Neural cell (in vitro differentiated cells): ENCODE results near the gene ZSWIM6. TPM values are rescaled to one million over a fixed set of nuclear protein-coding genes. Genes with fewer than 3 reads are reported as not detected.

Source experiments
- H2AFZ ChIP-seq: fragments of 200-600, 300-800 bp; sonication (generic), shearing (Covaris generic); 2 replicates; pipeline ENCODE4 v1.6.0; 2014; ENCODE audit warnings: low read depth, mild to moderate bottlenecking, antibody characterized with exemption, low read length, moderate library complexity
- H3F3A ChIP-seq: fragments of 200-600 bp; shearing (Covaris generic); 2 replicates; pipeline ENCODE4 v1.6.1; 2016; ENCODE audit warnings: mild to moderate bottlenecking, moderate library complexity, mixed read lengths, antibody characterized with exemption, low read length; ENCODE audit not compliant: insufficient read depth, poor library complexity, severe bottlenecking
- H3K27ac ChIP-seq: fragments of 200-600, 300-800 bp; sonication (generic), shearing (Covaris generic); 2 replicates; pipeline ENCODE4 v1.5.1; 2014; ENCODE audit warnings: mild to moderate bottlenecking, low read length, moderate library complexity
- H3K27me3 ChIP-seq: fragments of 300-800, 200-600 bp; sonication (generic), shearing (Covaris generic); 2 replicates; pipeline ENCODE4 v1.6.0; 2014; ENCODE audit warnings: mild to moderate bottlenecking, low read depth, low read length, moderate library complexity; ENCODE audit not compliant: insufficient read depth
- H3K36me3 ChIP-seq: fragments of 300-800, 200-600 bp; sonication (generic), shearing (Covaris generic); 2 replicates; pipeline ENCODE4 v1.5.1; 2014; ENCODE audit warnings: mild to moderate bottlenecking, antibody characterized with exemption, low read length, moderate library complexity; ENCODE audit not compliant: insufficient read depth
- H3K4me2 ChIP-seq: fragments of 300-800, 200-600 bp; sonication (generic), shearing (Covaris generic); 2 replicates; pipeline ENCODE4 v1.6.0; 2014; ENCODE audit warnings: mild to moderate bottlenecking, low read length
- H3K4me3 ChIP-seq: fragments of 300-800, 200-600 bp; sonication (generic), shearing (Covaris generic); 2 replicates; pipeline ENCODE4 v1.5.1; 2014; ENCODE audit warnings: mild to moderate bottlenecking, low read length, moderate library complexity
- H3K79me2 ChIP-seq: fragments of 200-600 bp; shearing (Covaris generic); replicated peaks from 2 replicates; pipeline ENCODE4 v1.6.0; 2014; ENCODE audit warnings: mild to moderate bottlenecking, low read length, moderate library complexity; ENCODE audit not compliant: insufficient read depth
- H3K9ac ChIP-seq: fragments of 300-800, 200-600 bp; sonication (generic), shearing (Covaris generic); 2 replicates; pipeline ENCODE4 v1.6.1; 2016; ENCODE audit warnings: mild to moderate bottlenecking, low read length, mixed read lengths
- H3K9me2 ChIP-seq: fragments of 200-600 bp; shearing (Covaris generic); 2 replicates; pipeline ENCODE4 v1.6.1; 2016; ENCODE audit warnings: mild to moderate bottlenecking, low read length, mixed read lengths; ENCODE audit not compliant: insufficient read depth
- H3K9me3 ChIP-seq: fragments of 200-600, 300-800 bp; sonication (generic), shearing (Covaris generic); 2 replicates; pipeline ENCODE4 v1.6.1; 2016; ENCODE audit warnings: mild to moderate bottlenecking, mixed run types, low read length, moderate library complexity, mixed read lengths
- H4K20me1 ChIP-seq: fragments of 200-600 bp; shearing (Covaris generic); 2 replicates; pipeline ENCODE4 v1.6.1; 2016; ENCODE audit warnings: mild to moderate bottlenecking, mixed run types; ENCODE audit not compliant: insufficient read depth
- CTCF ChIP-seq: fragments of 450-650 bp; IDR thresholded peaks from 2 replicates; pipeline ENCODE4 v1.5.1; 2014; ENCODE audit warnings: antibody characterized with exemption, mild to moderate bottlenecking, moderate library complexity; ENCODE audit not compliant: poor library complexity, severe bottlenecking
- EP300 ChIP-seq: fragments of 450-650 bp; conservative IDR thresholded peaks from 2 replicates; pipeline ENCODE4 v1.6.1; 2014; ENCODE audit warnings: antibody characterized with exemption, mild to moderate bottlenecking, moderate library complexity; ENCODE audit not compliant: poor library complexity, severe bottlenecking
- EZH2 ChIP-seq: fragments of 200-600, 300-800 bp; shearing (Covaris generic), sonication (generic); IDR thresholded peaks from 2 replicates; pipeline ENCODE4 v1.6.1; 2014; ENCODE audit warnings: antibody characterized with exemption, low read length, borderline replicate concordance, mild to moderate bottlenecking; ENCODE audit not compliant: insufficient read depth, poor library complexity, severe bottlenecking
- MXI1 ChIP-seq: fragments of 450-650 bp; conservative IDR thresholded peaks from 2 replicates; pipeline ENCODE4 v1.6.1; 2014; ENCODE audit warnings: antibody characterized with exemption, mild to moderate bottlenecking; ENCODE audit not compliant: poor library complexity, severe bottlenecking
- POLR2AphosphoS5 ChIP-seq: IDR thresholded peaks from 2 replicates; pipeline ENCODE4 v1.6.1; 2012
- RAD21 ChIP-seq: fragments of 450-650 bp; conservative IDR thresholded peaks from 2 replicates; pipeline ENCODE4 v1.6.1; 2014; ENCODE audit warnings: antibody characterized with exemption, mild to moderate bottlenecking, moderate library complexity
- REST ChIP-seq: IDR thresholded peaks from 2 replicates; pipeline ENCODE4 v1.6.1; 2012; ENCODE audit warnings: borderline replicate concordance
- SMC3 ChIP-seq: fragments of 450-650 bp; conservative IDR thresholded peaks from 2 replicates; pipeline ENCODE4 v1.6.1; 2014; ENCODE audit warnings: antibody characterized with exemption, mild to moderate bottlenecking, moderate library complexity; ENCODE audit not compliant: poor library complexity
- TAF1 ChIP-seq: IDR thresholded peaks from 2 replicates; pipeline ENCODE4 v1.6.1; 2012; ENCODE audit warnings: low read depth
- polyA minus RNA-seq: library from RNA; depleted of rRNA, polyadenylated mRNA; stranded (reverse); fragments of >200 nt; gene quantifications from 2 replicates; pipeline ENCODE4 v1.2.3, GENCODE V29; 2014
- polyA plus RNA-seq: library from polyadenylated mRNA; depleted of rRNA; stranded (reverse); fragments of >200 nt; gene quantifications from 2 replicates; pipeline ENCODE4 v1.2.3, GENCODE V29; 2014

ZSWIM6 gene
- polyA plus RNA-seq (43.6 and 43.8 TPM in 2 replicates), polyA minus RNA-seq (103 and 112 TPM in 2 replicates)

- H3K9me3 ChIP-seq, result no peaks in the 10 kb centered on the region
- H3K4me2 ChIP-seq, result peak within 1 kb of the TSS; percentile 6
- H3K9me2 ChIP-seq, result no peaks in the 10 kb centered on the region
- peaks cover 28% of the 10 kb centered on the region for H4K20me1 ChIP-seq
- H3K27ac ChIP-seq, result peak within 1 kb of the TSS; percentile 95
- H3K79me2 ChIP-seq, result peaks cover 51% of the 10 kb centered on the region
- H3K9ac ChIP-seq, result peak within 1 kb of the TSS; percentile 99
- H3K4me3 ChIP-seq, result peak within 1 kb of the TSS; percentile 99
- TF ChIP-seq EP300, result peak; percentile 18
- TF ChIP-seq TAF1, result peak; percentile 100
- TF ChIP-seq MXI1, result peak; percentile 70
- TF ChIP-seq REST, result peak; percentile 98
- peak; percentile 2 for TF ChIP-seq RAD21
- no peak for TF ChIP-seq CTCF
- TF ChIP-seq SMC3, result no peak
- peak; percentile 97 for TF ChIP-seq POLR2AphosphoS5
- TF ChIP-seq EZH2, result peak; percentile 42
- no peaks in the 10 kb centered on the region for H3K27me3 ChIP-seq
- H3F3A ChIP-seq, result peaks cover 16% of the 10 kb centered on the region
- H3K36me3 ChIP-seq, result no peaks in the 10 kb centered on the region
- peak within 1 kb of the TSS; percentile 75 for H2AFZ ChIP-seq
Observed at GRCh38 chr5:61331407-61332357, at the start of gene ZSWIM6. TSS of gene ZSWIM6 (plus strand) at chr5:61332258. CDS start at chr5:61332273, 15 bp downstream.

GRCh38 chr5:61283471-61283870 lies 48.6 kb upstream of the ZSWIM6 start:
- TF ChIP-seq POLR2AphosphoS5, result no peak
- TF ChIP-seq EP300, result no peak
- TF ChIP-seq CTCF, result no peak
- no peak for TF ChIP-seq SMC3
- no peak for TF ChIP-seq MXI1
- no peak for TF ChIP-seq TAF1
- TF ChIP-seq EZH2, result no peak
- TF ChIP-seq RAD21, result no peak
- TF ChIP-seq REST, result no peak
- no peaks in the 10 kb centered on the region for H3F3A ChIP-seq

More at GRCh38 chr5:61283471-61283870, 48.6 kb upstream of the ZSWIM6 start:
- Histone ChIP-seq H3K27me3 (no peaks in the 10 kb centered on the region), H3K36me3 (no peaks in the 10 kb centered on the region), H3K9ac (no peak overlapping the region), H4K20me1 (no peaks in the 10 kb centered on the region), H3K79me2 (no peaks in the 10 kb centered on the region), H3K4me2 (no peak overlapping the region), H3K9me2 (no peaks in the 10 kb centered on the region), H2AFZ (no peak overlapping the region), H3K4me3 (no peak overlapping the region), H3K27ac (no peak overlapping the region), H3K9me3 (no peaks in the 10 kb centered on the region)
